Thoracic aorta (tissue), 2 donors: Measurements from ENCODE around the gene PTPN14. TPM values are rescaled to one million over a fixed set of nuclear protein-coding genes. Genes with fewer than 3 reads are reported as not detected.

Source experiments
- ATAC-seq: fragments of 150-250 bp; one replicate; pipeline ENCODE4 v1.8.0; 2017; ENCODE audit warnings: low read depth; ENCODE audit not compliant: insufficient number of reproducible peaks, low FRiP score
- DNase-seq: peaks from one replicate; pipeline ENCODE4 v3.0.0-alpha.2; 2020; ENCODE audit warnings: low spot score
- H3K27ac ChIP-seq, 2 donors: fragments of 200-600 bp; sonication (generic); 1 replicate in 1 of 2; 2 replicates in 1 of 2; pipeline ENCODE4 v1.5.1; 2016; ENCODE audit warnings: mild to moderate bottlenecking in 2 of 2, moderate library complexity in 2 of 2
- H3K27me3 ChIP-seq: fragments of 200-600 bp; sonication (generic); replicated peaks from 2 replicates; pipeline ENCODE4 v1.6.0; 2016; ENCODE audit warnings: mild to moderate bottlenecking; ENCODE audit not compliant: insufficient read depth
- H3K36me3 ChIP-seq: fragments of 200-600 bp; sonication (generic); one replicate; pipeline ENCODE4 v1.5.1; 2016
- H3K4me1 ChIP-seq, 2 donors: fragments of 200-600 bp; sonication (generic); 1 replicate in 1 of 2; 2 replicates in 1 of 2; pipeline versions ENCODE4 v1.5.1 to v1.6.0; 2016; ENCODE audit warnings: low read depth in 2 of 2, mild to moderate bottlenecking in 1 of 2; ENCODE audit not compliant: control insufficient read depth in 1 of 2
- H3K4me3 ChIP-seq: fragments of 200-600 bp; sonication (generic); 2 replicates; pipeline ENCODE4 v1.5.1; 2016; ENCODE audit warnings: mild to moderate bottlenecking
- H3K9me3 ChIP-seq: fragments of 200-600 bp; sonication (generic); 2 replicates; pipeline ENCODE4 v1.5.1; 2016
- total RNA-seq, 2 donors: library from RNA; depleted of rRNA; stranded (reverse); fragments of >200 nt; gene quantifications; one replicate each; pipeline versions ENCODE4 v1.1.0 to v1.2.3, GENCODE V29; 2016
- TF ChIP-seq, protein P1 (sequence below): fragments of 200-600 bp; sonication (generic); IDR thresholded peaks from one replicate; pipeline ENCODE4 v1.5.1; 2019; ENCODE audit warnings: antibody characterized with exemption

PTPN14 gene
- total RNA-seq, 2 donors from 2014 or later = 33.3 to 63.8 TPM

DNA sequence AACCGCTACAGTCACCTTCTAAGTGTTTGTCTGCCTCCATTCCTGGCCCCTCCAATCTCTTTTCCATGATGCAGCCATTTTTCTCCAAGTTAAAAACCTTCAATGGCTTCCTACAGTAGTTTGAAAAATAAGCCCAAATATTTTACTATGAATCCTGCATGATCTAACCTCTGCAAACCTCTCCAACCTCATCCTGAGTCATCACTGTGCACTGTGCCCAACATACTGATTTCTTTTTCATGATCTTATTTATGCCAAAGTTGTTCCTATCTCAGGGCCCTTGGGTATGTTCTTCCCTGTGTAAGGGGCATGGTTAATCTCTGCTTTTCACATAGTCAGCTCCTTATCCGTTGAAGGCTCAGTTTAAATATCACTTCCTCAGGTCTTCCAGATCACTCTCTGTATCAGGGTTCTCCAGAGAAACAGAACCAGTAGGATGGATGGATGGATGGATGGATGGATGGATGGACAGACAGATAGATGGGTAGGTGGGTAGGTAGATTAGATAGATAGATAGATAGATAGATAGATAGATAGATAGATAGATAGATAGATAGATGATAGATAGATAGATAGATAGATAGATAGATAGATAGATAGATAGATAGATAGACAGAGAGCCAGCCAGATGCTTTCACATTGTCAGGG lies 18.1 kb upstream of the PTPN14 start:
- Histone ChIP-seq H3K4me1 (peaks cover 8 to 54% of the 10 kb centered on the region in 2 donors), H3K4me3 (no peak overlapping the region), H3K36me3 (no peaks in the 10 kb centered on the region), H3K9me3 (no peaks in the 10 kb centered on the region), H3K27me3 (no peaks in the 10 kb centered on the region), H3K27ac (peak overlapping the region; percentile 9 to 42)
- TF ChIP-seq, protein P1, sequence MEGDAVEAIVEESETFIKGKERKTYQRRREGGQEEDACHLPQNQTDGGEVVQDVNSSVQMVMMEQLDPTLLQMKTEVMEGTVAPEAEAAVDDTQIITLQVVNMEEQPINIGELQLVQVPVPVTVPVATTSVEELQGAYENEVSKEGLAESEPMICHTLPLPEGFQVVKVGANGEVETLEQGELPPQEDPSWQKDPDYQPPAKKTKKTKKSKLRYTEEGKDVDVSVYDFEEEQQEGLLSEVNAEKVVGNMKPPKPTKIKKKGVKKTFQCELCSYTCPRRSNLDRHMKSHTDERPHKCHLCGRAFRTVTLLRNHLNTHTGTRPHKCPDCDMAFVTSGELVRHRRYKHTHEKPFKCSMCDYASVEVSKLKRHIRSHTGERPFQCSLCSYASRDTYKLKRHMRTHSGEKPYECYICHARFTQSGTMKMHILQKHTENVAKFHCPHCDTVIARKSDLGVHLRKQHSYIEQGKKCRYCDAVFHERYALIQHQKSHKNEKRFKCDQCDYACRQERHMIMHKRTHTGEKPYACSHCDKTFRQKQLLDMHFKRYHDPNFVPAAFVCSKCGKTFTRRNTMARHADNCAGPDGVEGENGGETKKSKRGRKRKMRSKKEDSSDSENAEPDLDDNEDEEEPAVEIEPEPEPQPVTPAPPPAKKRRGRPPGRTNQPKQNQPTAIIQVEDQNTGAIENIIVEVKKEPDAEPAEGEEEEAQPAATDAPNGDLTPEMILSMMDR = no peak
- DNase-seq (no peak), ATAC-seq (no peak)

DNA sequence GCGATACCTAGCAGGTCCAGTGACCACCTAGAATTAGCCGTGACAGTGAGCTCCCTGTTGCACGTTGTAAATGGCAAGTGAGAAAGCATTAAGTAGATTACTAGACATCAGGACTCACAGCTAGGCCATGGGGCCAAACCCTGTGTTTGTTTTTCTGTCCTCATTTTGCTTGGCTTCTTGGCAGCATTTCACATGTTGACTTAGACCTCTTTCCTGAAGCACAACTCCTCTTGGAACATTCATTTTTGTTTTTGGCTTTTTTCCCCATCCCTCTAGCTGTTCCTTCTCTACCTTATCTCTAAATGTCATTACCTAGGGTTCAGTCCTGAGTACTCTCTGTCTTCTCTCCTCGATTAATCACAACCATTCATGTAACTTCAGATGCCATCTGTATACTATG lies 16.9 kb upstream of the PTPN14 start:
- H3K4me1 ChIP-seq = peaks cover 8 to 43% of the 10 kb centered on the region in 2 donors

DNA sequence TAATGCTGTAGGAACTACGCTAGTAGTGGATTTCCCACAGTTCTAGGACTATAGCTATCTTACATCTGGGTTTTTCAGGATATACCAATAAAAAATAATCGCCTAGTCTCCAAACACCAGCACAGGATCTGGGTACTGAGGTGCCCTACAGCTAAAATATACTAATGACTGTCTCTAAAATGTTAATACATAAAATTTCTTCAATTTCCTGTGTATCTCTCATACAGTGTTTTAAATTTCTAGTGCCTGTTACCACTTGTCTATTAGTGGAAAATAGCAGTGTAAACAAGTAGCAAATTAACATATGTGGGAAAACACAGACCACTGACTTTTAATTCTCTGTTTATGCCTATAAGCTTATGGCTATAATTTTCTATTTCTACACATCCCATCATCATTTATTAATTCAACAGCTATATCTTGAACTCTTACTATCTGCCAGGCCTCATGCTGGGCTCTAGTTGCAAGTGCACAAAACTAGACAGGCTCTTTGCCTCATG lies 16.1 kb upstream of the PTPN14 start:
- Histone ChIP-seq H3K4me1 (peaks cover 8 to 37% of the 10 kb centered on the region in 2 donors), H3K4me3 (no peak overlapping the region), H3K27ac (no peak overlapping the region), H3K36me3 (no peaks in the 10 kb centered on the region), H3K27me3 (no peaks in the 10 kb centered on the region), H3K9me3 (no peaks in the 10 kb centered on the region)
- ATAC-seq (no peak), DNase-seq (no peak)
- TF ChIP-seq, protein P1 = no peak

More for the DNA sequence above, 16.9 kb upstream of the PTPN14 start:
- no peaks in the 10 kb centered on the region for H3K27me3 ChIP-seq
- H3K36me3 ChIP-seq = no peaks in the 10 kb centered on the region
- TF ChIP-seq, protein P1 = no peak
- H3K9me3 ChIP-seq = no peaks in the 10 kb centered on the region
- ATAC-seq (no peak), DNase-seq (no peak)
- H3K4me3 ChIP-seq = no peak overlapping the region
- no peak overlapping the region for H3K27ac ChIP-seq

DNA sequence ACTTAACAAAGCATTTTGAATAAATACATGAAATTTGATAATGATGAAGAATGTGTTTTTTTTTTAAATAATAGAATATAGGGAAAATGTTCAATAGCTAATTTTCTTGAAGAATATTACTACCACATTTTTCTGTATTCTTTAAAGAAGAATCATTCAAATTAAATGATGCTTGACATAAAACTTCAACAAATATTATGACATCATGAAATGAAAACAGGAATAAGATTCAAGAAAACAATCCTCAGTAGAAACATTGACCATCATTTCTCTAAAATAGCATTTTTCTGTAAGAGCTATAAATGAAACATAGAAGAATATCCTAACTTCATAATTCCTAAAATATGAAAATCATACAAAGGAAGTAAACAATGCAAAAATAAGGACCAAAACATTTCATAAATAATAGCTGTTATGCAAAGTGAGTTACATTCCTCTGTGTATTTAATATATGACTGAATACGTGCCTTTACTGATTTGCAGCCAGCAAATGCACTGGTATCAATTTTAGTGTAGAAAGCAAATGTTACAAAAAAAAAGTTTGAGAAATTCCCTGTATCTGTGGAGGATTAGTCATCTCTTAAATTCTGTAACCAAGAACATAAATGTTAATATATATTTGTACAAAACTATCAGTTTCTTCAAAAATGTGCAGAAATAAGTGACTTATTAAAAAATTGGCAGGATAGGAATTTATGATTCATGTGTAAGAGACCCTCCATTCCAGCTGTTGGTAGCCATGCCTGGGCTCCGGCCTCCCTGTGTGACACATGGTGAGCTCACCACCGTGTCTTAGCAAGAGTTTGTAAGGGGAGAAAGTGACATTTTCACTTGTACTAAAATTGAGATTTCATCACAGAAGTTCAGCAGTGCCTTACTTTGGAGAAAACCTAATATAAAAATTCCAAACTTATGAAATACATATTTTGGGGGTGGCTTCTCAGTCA lies 15.0 kb upstream of the PTPN14 start:
- TF ChIP-seq, protein P1 = no peak
- ATAC-seq = no peak
- H3K4me3 ChIP-seq = no peak overlapping the region
- H3K4me1 ChIP-seq = peaks cover 8 to 33% of the 10 kb centered on the region in 2 donors
- no peaks in the 10 kb centered on the region for H3K27me3 ChIP-seq
- no peaks in the 10 kb centered on the region for H3K36me3 ChIP-seq
- no peak overlapping the region for H3K27ac ChIP-seq
- no peaks in the 10 kb centered on the region for H3K9me3 ChIP-seq
- no peak for DNase-seq

DNA sequence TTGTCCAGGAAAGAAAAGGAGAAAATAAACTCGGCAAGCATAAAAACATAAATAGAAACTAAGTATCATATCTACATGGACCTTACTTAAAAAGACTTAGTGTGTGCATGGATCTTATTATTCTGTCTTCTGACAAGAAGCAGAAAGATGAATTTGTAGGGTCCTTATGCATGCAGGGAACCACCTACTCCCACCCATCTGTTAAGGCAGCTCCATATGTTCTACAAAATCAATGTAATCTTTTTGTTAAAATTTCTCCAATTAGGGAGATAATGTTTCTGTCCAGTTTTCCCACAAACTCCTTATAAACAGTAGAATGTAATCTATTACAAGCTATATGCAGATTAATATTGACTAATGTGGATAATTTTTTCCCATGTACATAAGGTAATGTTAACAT lies 13.9 kb upstream of the PTPN14 start:
- Histone ChIP-seq H3K27ac (no peak overlapping the region), H3K4me3 (no peak overlapping the region), H3K27me3 (no peaks in the 10 kb centered on the region), H3K9me3 (no peaks in the 10 kb centered on the region), H3K36me3 (no peaks in the 10 kb centered on the region), H3K4me1 (peaks cover 8 to 26% of the 10 kb centered on the region in 2 donors)
- no peak for ATAC-seq
- no peak for DNase-seq
- TF ChIP-seq, protein P1 = no peak
